ENCODE measurements around the gene SLC22A4. TPM values are rescaled to one million over a fixed set of nuclear protein-coding genes. Genes with fewer than 3 reads are reported as not detected.

SLC22A4 gene
- total and polyA plus RNA-seq, 7 donors: 1.1 to 17.5 (median 2.8) TPM

- Histone ChIP-seq H3K4me1 (peaks cover 17% of the 10 kb centered on the region), H3K9me3 (no peaks in the 10 kb centered on the region), H3K36me3 (ENCODE audit: insufficient read depth in 1 of 2, low read depth in 1 of 2) (no peaks in the 10 kb centered on the region), H3K4me3 (peak overlapping the region; percentile 70), H3K27me3 (ENCODE audit: insufficient read depth in 3 of 3, low read length in 2 of 3) (peaks cover 0 to 15% (median 0%) of the 10 kb centered on the region in 3 donors), H3K27ac (peak overlapping the region; percentile 69)
- intact Hi-C loops (cut with DNase I): no loop called here
- TF ChIP-seq, protein P1, sequence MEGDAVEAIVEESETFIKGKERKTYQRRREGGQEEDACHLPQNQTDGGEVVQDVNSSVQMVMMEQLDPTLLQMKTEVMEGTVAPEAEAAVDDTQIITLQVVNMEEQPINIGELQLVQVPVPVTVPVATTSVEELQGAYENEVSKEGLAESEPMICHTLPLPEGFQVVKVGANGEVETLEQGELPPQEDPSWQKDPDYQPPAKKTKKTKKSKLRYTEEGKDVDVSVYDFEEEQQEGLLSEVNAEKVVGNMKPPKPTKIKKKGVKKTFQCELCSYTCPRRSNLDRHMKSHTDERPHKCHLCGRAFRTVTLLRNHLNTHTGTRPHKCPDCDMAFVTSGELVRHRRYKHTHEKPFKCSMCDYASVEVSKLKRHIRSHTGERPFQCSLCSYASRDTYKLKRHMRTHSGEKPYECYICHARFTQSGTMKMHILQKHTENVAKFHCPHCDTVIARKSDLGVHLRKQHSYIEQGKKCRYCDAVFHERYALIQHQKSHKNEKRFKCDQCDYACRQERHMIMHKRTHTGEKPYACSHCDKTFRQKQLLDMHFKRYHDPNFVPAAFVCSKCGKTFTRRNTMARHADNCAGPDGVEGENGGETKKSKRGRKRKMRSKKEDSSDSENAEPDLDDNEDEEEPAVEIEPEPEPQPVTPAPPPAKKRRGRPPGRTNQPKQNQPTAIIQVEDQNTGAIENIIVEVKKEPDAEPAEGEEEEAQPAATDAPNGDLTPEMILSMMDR (IDR thresholded peaks at IDR 0.05): no peak
- DNase-seq (peak; percentile 75 to 84), ATAC-seq (peak; percentile 33 to 62 (median 36))
- WGBS, 3 donors: 62 to 68% (median 64%) methylated on average over 22 to 24 of the region's 24 CpGs
Observed at GRCh38 chr5:132259069-132259851, 34.9 kb upstream of the SLC22A4 start.

DNA sequence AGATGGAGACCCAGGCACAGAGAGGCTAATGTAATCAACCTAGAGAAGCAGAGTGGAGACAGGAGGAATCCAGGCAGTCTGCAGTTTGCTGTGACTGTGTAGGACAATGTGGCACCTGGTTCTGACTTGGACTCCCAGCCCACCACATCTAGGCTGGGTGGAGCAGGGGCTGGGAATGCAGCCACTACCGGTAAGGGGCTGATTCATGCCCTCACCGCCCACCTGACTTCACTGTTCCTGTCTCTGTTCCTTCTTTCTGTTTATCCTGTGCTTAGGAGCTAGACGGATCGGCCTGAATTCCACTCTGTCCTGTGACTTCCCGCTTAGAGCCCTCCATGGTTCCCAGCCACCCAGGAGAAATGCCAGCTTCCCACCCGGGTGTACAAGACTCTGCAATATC, 34.1 kb upstream of the SLC22A4 start:
- 62 to 71% (median 63%) methylated on average over 6 of the region's 6 CpGs for WGBS, 3 donors
- TF ChIP-seq, protein P1 (IDR thresholded peaks at IDR 0.05): no peak
- H3K9me3 ChIP-seq: no peaks in the 10 kb centered on the region
- DNase-seq: no peak
- no peaks in the 10 kb centered on the region for H3K36me3 ChIP-seq (ENCODE audit: insufficient read depth in 1 of 2, low read depth in 1 of 2)
- no peak for ATAC-seq
- peak overlapping the region; percentile 42 for H3K27ac ChIP-seq
- H3K4me3 ChIP-seq: peak overlapping the region; percentile 70
- intact Hi-C loops (cut with DNase I): no loop called here
- peaks cover 11% of the 10 kb centered on the region for H3K4me1 ChIP-seq
- H3K27me3 ChIP-seq (ENCODE audit: insufficient read depth in 3 of 3, low read length in 2 of 3): peaks cover 0 to 15% (median 0%) of the 10 kb centered on the region in 3 donors

DNA sequence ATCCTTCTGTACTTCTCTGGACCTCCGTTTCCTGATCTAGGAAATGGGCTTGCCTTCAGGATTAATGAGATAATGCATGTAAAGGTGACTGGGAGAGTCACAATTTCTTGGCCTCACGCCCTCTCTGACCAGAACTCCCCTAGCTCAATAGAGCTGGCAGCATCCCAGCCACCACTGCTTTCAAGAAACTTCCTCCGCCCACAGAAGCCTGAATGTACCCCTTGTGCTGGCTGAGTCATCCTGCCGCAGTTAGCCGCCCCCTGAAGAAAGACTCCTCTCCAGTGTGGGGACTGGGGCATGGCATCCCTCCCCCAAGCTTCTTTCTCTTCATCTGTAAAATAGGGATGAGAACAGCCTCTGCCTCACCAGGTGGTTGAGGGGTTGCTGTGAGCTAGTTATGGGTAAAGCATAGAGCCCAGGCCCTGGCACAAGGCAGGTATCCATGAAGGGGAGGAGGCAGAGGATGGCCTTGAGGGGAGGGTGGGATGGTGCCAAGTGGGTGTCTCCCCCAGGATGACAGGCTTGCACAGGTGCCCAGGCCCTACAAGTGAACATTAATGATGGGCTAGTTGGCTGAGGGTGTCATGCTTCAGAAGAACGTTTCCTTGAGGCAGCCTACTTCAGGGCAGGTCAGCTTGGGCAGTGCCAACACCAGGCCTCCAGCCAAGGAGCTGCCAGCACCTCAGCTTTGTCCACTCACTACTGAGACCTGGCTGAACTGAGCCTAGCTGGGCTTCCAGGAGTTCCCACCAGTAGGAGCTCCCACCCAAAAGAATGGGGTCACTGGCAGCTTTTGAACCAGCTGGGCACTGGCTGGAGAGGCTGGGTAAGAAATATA, 33.3 kb upstream of the SLC22A4 start:
- peaks cover 0 to 15% (median 0%) of the 10 kb centered on the region in 3 donors for H3K27me3 ChIP-seq (ENCODE audit: insufficient read depth in 3 of 3, low read length in 2 of 3)
- peak in 1 of 2 donors; percentile 59 for DNase-seq
- no peaks in the 10 kb centered on the region for H3K9me3 ChIP-seq
- ATAC-seq: peak in 1 of 4 donors; percentile 29
- TF ChIP-seq, protein P1 (IDR thresholded peaks at IDR 0.05): no peak
- peak overlapping the region; percentile 42 for H3K27ac ChIP-seq
- H3K36me3 ChIP-seq (ENCODE audit: insufficient read depth in 1 of 2, low read depth in 1 of 2): no peaks in the 10 kb centered on the region
- 49 to 58% (median 53%) methylated on average over 6 of the region's 6 CpGs for WGBS, 3 donors
- intact Hi-C loops (cut with DNase I): no loop called here
- no peak overlapping the region for H3K4me3 ChIP-seq
- H3K4me1 ChIP-seq: peaks cover 9% of the 10 kb centered on the region

GRCh38 chr5:132261881-132262845, 32.0 kb upstream of the SLC22A4 start:
- peaks cover 0 to 11% (median 0%) of the 10 kb centered on the region in 3 donors for H3K27me3 ChIP-seq (ENCODE audit: insufficient read depth in 3 of 3, low read length in 2 of 3)
- no peak overlapping the region for H3K27ac ChIP-seq
- intact Hi-C loops (cut with DNase I): no loop called here
- DNase-seq: no peak
- no peak for ATAC-seq
- 66 to 80% (median 71%) methylated on average over 7 of the region's 7 CpGs for WGBS, 3 donors
- H3K36me3 ChIP-seq (ENCODE audit: insufficient read depth in 1 of 2, low read depth in 1 of 2): no peaks in the 10 kb centered on the region
- H3K4me3 ChIP-seq: no peak overlapping the region
- no peaks in the 10 kb centered on the region for H3K9me3 ChIP-seq
- peaks cover 9% of the 10 kb centered on the region for H3K4me1 ChIP-seq
- TF ChIP-seq, protein P1 (IDR thresholded peaks at IDR 0.05): no peak

Data from psoas muscle (tissue), 8 donors.